GM19351 (cell line): ENCODE data around the gene CTIF.
A peak's percentile ranks its signal among the peaks of the same experiment; 100 is the strongest.
"Not testable (repeated sequence)": the region's sequence is repeated elsewhere in the genome, so short reads cannot be mapped to it uniquely, and the experiment has no call there.

Experiments
- ATAC-seq: cut with Tn5 transposase; IDR thresholded peaks from one replicate; pipeline ENCODE4 v1.9.1; 2021; ENCODE audit warnings: mild to moderate bottlenecking, moderate library complexity; ENCODE audit not compliant: unreplicated experiment

Gene CTIF

DNA sequence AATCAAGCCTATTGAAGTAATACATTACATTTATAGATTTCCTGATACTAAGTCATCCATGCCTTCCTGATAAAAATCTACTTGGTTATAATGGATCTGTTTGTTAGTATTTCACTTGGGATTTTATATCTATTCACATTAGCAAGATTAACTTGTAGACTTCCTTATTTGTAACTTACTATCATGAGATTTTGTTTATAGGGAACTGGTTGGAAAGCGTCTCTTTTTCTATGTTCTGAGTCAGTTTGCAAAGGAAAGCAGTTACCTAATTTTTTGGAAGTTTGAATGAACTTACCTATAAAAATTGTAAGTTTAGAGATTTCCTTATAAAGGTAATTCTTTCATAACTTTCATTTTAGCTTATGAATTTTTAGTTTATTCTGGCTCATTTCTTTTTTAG lies 270.5 kb downstream of the CTIF start:
- ATAC-seq, result no peak

- no peak for ATAC-seq
Observed at GRCh38 chr18:48810805-48811204, 272.0 kb downstream of the CTIF start.

DNA sequence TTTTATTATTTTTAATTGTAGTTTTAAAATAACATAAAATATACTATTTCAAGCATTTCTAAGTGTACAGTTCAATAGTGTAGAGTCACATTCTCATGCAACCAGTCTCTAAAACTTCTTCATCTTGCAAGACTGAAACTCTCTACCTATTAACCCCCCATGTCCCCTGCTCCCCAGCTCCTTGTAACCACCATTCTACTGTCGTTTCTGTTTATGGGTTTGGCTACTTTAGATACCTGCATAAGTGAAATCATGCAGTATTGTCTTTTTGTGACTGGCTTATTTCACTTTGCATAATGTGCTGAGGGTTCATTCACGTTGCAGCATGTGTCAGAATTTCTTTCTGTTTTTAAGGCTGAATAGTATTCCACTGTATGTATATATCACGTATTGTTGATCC lies 272.6 kb downstream of the CTIF start:
- ATAC-seq, result no peak

DNA sequence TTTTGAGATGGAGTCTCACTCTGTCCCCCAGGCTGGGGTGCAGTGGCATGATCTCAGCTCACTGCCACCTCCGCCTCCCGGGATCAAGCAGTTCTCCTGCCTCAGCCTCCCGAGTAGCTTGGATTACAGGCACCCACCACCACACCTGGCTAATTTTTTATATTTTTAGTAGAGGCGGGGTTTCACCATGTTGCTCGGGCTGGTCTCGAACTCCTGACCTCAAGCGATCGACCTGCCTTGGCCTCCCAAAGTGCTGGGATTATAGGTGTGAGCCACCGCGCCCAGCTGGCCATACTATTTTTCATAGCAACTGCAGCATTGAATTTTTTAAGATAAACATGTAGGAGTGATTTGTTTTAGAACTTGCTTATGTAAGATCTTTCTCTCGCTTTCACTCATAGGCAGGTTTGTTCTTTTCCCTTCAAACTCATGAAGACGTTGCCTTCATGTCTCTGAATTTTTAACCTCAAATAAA lies 273.2 kb downstream of the CTIF start:
- ATAC-seq, result not testable (repeated sequence)

DNA sequence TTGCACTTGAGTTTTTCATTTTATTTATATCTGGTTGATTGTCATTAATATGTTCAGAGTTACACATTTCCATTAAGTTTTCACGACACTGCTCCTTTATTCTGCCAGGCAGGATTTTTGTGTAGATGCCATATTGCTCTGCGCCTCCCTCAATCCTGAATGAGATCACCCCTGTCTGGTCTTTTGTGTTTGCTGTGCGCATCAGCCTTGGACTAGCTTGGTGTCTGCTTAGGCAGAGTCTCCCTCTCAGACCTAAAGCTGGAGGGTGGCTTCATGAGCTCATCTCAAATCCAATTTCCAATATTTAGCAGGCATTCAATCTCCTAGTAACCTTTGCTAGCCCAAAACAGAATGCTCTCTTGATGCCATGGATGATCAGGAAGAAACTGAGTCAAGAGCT lies 274.5 kb downstream of the CTIF start:
- no peak for ATAC-seq

DNA sequence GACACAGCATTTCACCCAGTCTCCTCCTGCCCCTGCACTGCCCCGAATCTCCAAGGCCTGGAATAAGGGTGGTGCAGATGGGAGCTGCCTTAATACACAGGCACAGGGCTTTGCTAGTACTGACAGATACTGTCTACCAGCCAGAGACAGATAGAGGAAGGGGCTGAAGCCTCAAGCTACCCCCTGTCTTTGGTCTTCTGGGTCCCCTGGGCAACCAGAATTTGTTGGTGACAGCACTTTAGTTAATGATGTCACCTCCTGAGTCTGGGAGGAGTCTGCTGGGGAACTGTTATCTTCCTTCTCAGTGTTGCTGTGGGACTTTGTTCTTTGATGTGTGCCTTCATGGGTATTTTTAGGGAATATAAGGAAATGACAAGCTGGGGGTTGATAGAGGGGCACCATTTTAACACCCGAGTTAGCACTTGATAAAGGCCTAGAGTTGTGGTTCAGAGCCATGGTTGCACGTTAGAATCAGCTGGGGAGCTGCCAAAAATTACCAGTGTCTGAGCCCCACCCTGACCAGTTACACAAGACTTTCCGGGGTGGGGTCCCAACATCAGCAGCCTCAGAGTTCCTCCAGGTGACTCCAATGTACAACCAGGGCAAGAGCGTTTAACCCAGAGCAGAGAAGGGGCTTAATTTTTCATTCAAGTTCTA lies 275.1 kb downstream of the CTIF start:
- no peak for ATAC-seq

DNA sequence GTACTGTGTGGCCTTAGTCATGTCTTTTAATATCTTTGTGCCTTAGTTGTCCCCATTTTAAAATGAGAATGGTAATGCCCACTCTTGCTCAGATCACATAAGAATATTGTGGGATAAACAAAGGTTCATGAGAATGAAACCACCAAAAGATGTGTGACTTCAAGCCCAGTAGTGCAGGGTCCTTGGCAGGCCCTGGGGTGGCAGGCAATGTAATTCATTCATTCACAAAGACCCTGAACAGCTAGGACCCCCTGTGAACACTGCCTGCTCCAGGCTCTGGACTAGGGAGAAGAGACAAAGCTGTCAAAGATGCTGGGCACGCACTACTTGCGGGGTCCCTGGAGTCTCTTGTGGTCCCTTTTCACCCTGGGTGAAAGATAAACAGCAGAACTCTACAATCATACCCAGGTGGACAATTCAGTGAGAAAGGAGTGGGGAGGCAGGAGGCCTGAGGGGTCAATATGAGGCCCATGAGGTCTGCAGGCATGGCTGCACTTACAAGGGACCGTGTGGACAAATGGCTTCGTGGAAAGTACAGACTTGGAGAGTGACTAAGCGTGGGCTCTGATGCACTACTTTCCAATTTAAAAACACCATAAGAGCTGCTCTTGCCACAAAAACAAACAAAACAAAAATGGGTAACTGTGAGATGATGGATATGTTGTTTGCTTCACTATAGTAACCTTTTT lies 275.8 kb downstream of the CTIF start:
- no peak for ATAC-seq

- ATAC-seq, result no peak
Observed at GRCh38 chr18:48815179-48815515, 276.3 kb downstream of the CTIF start.

DNA sequence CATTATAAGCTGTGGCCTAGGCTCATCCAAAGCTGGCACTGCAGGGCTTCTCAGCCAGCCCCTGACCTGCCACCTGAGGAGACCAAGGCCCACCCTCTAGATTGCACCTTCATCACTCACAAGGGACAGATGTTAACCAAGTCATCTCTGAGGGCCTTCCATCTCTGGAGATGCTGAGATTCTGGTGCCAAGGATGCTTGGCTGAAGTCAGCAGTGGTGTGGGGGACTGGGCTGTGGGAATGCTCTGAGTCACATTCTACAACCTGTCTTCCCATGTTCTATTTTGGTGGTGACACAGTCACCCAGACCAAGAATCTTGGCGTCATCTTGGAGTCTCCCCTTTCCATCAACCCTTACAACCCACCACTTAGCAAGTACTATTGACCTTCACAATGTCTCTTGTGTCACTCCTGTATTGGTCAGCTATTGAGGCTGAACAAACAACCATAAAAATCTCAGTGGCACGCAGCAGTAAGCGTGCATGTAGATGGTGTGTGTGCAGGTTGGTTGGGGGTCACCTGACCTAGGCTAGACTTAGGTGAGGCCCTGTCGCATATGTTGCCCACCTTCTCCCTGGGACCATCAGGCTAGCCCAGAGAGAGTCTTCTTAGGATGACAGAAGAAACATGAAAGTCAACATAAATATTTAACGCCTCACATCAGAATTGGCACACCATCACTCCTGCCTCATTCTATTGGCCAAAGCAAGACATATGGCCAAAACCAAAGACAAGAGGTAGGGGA lies 276.9 kb downstream of the CTIF start:
- no peak for ATAC-seq

DNA sequence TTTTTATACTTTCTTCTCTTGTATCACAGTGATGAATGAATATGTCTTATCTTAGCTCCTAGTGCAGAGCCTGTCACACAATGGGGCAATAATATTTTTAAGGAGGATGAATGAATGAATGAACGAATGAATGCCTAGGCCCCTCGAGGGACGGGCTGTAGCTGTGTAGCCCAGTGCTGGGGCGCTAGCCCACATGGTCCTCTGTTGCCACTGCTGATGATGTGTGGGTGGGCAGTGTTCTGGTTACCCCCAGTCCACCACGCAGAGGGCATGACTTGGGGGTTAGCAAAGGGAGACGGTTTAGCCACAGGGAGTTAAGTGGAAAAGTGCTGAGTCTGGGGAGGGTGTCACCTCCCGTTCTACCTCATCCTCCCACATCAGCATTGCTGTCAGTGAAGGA lies 277.7 kb downstream of the CTIF start:
- no peak for ATAC-seq

DNA sequence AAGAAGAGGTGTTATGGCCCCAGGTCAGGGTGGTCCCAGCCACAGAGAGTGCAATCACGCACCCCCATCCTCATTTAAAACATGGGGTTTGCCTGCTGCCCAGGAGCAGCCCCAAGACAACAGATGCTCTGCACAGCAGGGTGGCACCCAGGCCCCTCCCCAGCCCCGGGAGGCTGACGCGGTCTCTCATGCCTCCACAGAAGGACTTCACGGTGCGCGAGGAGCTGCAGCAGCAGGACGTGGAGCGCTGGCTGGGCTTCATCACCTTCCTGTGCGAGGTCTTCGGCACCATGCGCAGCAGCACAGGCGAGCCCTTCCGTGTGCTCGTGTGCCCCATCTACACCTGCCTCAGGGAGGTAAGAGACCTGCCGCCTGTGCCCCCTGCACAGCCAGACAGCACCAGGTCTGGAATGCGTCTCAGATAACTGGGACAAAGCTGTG lies 278.2 kb downstream of the CTIF start:
- no peak for ATAC-seq

- no peak for ATAC-seq
Observed at GRCh38 chr18:48818329-48819254, 279.8 kb downstream of the CTIF start.

DNA sequence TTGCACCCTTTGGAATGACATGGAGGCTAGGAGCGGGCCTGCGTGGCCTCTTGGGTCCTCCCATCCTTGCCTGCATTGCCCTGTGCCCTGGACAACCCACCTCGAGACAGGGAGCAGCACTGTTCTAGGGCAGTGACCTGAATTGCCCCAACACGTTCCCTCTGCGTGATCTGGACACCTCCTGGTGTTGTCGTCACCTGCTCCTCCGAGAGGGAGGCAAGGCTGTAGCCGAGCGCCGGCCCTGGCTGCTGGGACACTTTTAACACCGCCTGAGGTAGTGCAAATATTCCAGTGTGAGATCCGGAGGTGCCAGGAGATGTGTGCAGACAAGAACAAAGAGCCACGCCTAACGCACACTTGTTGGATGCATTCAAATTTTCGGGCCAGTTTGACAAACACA lies 280.4 kb downstream of the CTIF start:
- no peak for ATAC-seq

GRCh38 chr18:48819781-48820482 lies 281.1 kb downstream of the CTIF start:
- ATAC-seq, result no peak

GRCh38 chr18:48820483-48821250 lies 281.8 kb downstream of the CTIF start:
- peak; percentile 96 for ATAC-seq

DNA sequence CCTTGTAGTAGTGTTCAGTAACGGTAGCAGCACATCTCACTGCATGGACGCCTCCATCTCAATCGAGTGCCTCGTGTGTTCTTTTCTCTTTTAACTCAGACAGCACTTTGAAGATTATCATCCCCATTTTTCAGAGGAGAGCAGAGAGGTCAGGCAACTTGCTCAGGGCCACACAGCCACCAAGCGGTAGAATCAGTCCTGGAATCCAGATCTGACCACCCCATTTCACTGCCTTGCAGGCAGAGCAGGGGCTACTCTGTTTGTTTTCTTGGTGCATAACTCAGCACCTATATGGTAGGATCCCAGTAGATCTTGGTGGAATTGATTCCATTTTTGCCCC lies 282.4 kb downstream of the CTIF start:
- ATAC-seq, result peak; percentile 26

DNA sequence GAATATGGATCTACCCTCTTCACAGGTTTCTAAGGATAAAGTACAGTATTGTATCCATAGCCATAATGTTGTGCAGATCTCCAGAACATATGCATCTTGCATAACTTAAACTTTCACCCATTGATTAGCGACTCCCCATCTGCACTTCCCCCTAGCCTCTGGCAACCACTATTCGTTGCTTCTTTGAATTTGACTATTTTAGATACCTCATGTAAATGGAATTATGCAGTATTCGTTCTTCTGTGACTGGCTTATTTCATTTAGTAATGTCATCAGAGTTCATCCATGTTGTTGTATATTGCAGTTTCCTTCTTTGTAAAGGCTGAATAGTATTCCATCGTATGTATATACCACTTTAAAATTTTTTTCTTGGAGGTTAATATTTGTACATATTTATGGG lies 283.0 kb downstream of the CTIF start:
- no peak for ATAC-seq

- no peak for ATAC-seq
Observed at GRCh38 chr18:48824231-48824970, 285.6 kb downstream of the CTIF start.
